ENCODE data around the gene PUSL1.

- TF ChIP-seq CTCF (conservative IDR thresholded peaks at IDR 0.05; ENCODE audit: low read depth, low read length) (no peak), EZH2 (IDR thresholded peaks at IDR 0.05; ENCODE audit: borderline replicate concordance, low read depth, low read length, poor library complexity, severe bottlenecking) (no peak)
Observed at GRCh38 chr1:1303736-1304135, 4.7 kb upstream of the PUSL1 start.
